ENCODE data around the gene SLC5A10. TPM values are rescaled to one million over a fixed set of nuclear protein-coding genes. Genes with fewer than 3 reads are reported as not detected.

The SLC5A10 gene
- total RNA-seq, 4 donors from 2014 or later, result not detected

- in situ Hi-C loops (cut with MboI; ENCODE audit: low pct_ligation_motif_present in 1 of 4, low pct_unique_long_range_greater_than_20kb in 1 of 4, low sequenced_read_pairs in 3 of 4), result no loop called here
- no peak for DNase-seq
These were observed 22.6 kb downstream of the SLC5A10 start for GRCh38 chr17:18974407-18975149.

GRCh38 chr17:18975597-18975996, 23.6 kb downstream of the SLC5A10 start:
- Histone ChIP-seq H3K27ac (peak overlapping the region; percentile 47 to 72 (median 68)), H3K4me1 (peaks cover 5 to 36% (median 29%) of the 10 kb centered on the region in 4 donors), H3K36me3 (no peaks in the 10 kb centered on the region), H3K9me3 (no peaks in the 10 kb centered on the region), H3K4me3 (no peak overlapping the region), H3K27me3 (no peaks in the 10 kb centered on the region)
- intact Hi-C loops (cut with DNase I; ENCODE audit: low total_unique reads), result no loop called here
- in situ Hi-C loops (cut with MboI; ENCODE audit: low pct_ligation_motif_present in 1 of 4, low pct_unique_long_range_greater_than_20kb in 1 of 4, low sequenced_read_pairs in 3 of 4), result no loop called here
- TF ChIP-seq EP300 (IDR thresholded peaks at IDR 0.05; ENCODE audit: low read depth), result no peak
- no peak for TF ChIP-seq CTCF (IDR thresholded peaks at IDR 0.05)
- no peak for TF ChIP-seq POLR2A (IDR thresholded peaks at IDR 0.05)
- TF ChIP-seq POLR2AphosphoS5 (IDR thresholded peaks at IDR 0.05), result no peak
- 41 to 58% methylated on average over 5 to 13 of the region's 13 CpGs for WGBS, 2 donors (ENCODE audit: low coverage in 1 of 2)
- DNase-seq, result no peak

More at GRCh38 chr17:18974407-18975149, 22.6 kb downstream of the SLC5A10 start:
- WGBS, 2 donors (ENCODE audit: low coverage in 1 of 2), result 84 to 87% methylated on average over 3 to 10 of the region's 10 CpGs
- Histone ChIP-seq H3K9me3 (no peaks in the 10 kb centered on the region), H3K36me3 (no peaks in the 10 kb centered on the region), H3K4me1 (peaks cover 7 to 40% (median 33%) of the 10 kb centered on the region in 4 donors), H3K27ac (peak overlapping the region; percentile 47 to 72 (median 68)), H3K4me3 (no peak overlapping the region), H3K27me3 (no peaks in the 10 kb centered on the region)
- TF ChIP-seq POLR2A (IDR thresholded peaks at IDR 0.05) (no peak), POLR2AphosphoS5 (IDR thresholded peaks at IDR 0.05) (no peak), EP300 (IDR thresholded peaks at IDR 0.05; ENCODE audit: low read depth) (no peak), CTCF (IDR thresholded peaks at IDR 0.05) (no peak)
- intact Hi-C loops (cut with DNase I; ENCODE audit: low total_unique reads), result no loop called here

GRCh38 chr17:18976201-18976600, 24.2 kb downstream of the SLC5A10 start:
- in situ Hi-C loops (cut with MboI; ENCODE audit: low pct_ligation_motif_present in 1 of 4, low pct_unique_long_range_greater_than_20kb in 1 of 4, low sequenced_read_pairs in 3 of 4) (no loop called here), intact Hi-C loops (cut with DNase I; ENCODE audit: low total_unique reads) (no loop called here)
- Histone ChIP-seq H3K27ac (peak overlapping the region; percentile 46 to 72 (median 58)), H3K4me1 (peaks cover 5 to 37% (median 31%) of the 10 kb centered on the region in 4 donors), H3K4me3 (no peak overlapping the region), H3K27me3 (no peaks in the 10 kb centered on the region), H3K36me3 (no peaks in the 10 kb centered on the region), H3K9me3 (no peaks in the 10 kb centered on the region)
- no peak for DNase-seq
- TF ChIP-seq POLR2AphosphoS5 (IDR thresholded peaks at IDR 0.05) (no peak), EP300 (IDR thresholded peaks at IDR 0.05; ENCODE audit: low read depth) (no peak), POLR2A (IDR thresholded peaks at IDR 0.05) (no peak), CTCF (IDR thresholded peaks at IDR 0.05) (no peak)
- WGBS, 2 donors (ENCODE audit: low coverage in 1 of 2), result 79% methylated on average over 4 of the region's 4 CpGs; no CpG with 5 or more reads in 1 of the 2 donors

GRCh38 chr17:18977021-18977420, 25.1 kb downstream of the SLC5A10 start:
- intact Hi-C loops (cut with DNase I; ENCODE audit: low total_unique reads), result no loop called here
- DNase-seq, result no peak
- H3K4me1 ChIP-seq, result peaks cover 5 to 41% (median 35%) of the 10 kb centered on the region in 4 donors
- no peaks in the 10 kb centered on the region for H3K27me3 ChIP-seq
- in situ Hi-C loops (cut with MboI; ENCODE audit: low pct_ligation_motif_present in 1 of 4, low pct_unique_long_range_greater_than_20kb in 1 of 4, low sequenced_read_pairs in 3 of 4), result no loop called here
- H3K27ac ChIP-seq, result peak overlapping the region in 2 of 4 donors; percentile 68 to 72
- H3K4me3 ChIP-seq, result no peak overlapping the region
- TF ChIP-seq EP300 (IDR thresholded peaks at IDR 0.05; ENCODE audit: low read depth) (no peak), POLR2AphosphoS5 (IDR thresholded peaks at IDR 0.05) (no peak), CTCF (IDR thresholded peaks at IDR 0.05) (no peak), POLR2A (IDR thresholded peaks at IDR 0.05) (no peak)
- 77% methylated on average over 4 of the region's 4 CpGs; no CpG with 5 or more reads in 1 of the 2 donors for WGBS, 2 donors (ENCODE audit: low coverage in 1 of 2)
- H3K9me3 ChIP-seq, result no peaks in the 10 kb centered on the region
- no peaks in the 10 kb centered on the region for H3K36me3 ChIP-seq

All from transverse colon (tissue), 4 donors.